BJ (cell line): ENCODE measurements around the gene SIGLEC6. TPM values are rescaled to one million over a fixed set of nuclear protein-coding genes. Genes with fewer than 3 reads are reported as not detected.

Experiments
- CTCF ChIA-PET: fragments of 350-600 bp; formaldehyde crosslinking; extraction: SDS; loops from one replicate; lab custom pipeline; 2021; ENCODE audit warnings: antibody characterized with exemption, inconsistent platforms; lab: Yijun Ruan, JAX
- POLR2A ChIA-PET: fragments of 300-600 bp; sonication (Branson Sonifier 250); formaldehyde crosslinking; extraction: SDS; loops from one replicate; lab custom pipeline; 2021; ENCODE audit warnings: antibody characterized with exemption; lab: Charles Lee
- DNase-seq: peaks from one replicate; pipeline ENCODE4 v3.0.0-alpha.2; 2011; ENCODE audit warnings: low read depth
- H3K27me3 ChIP-seq: 2 replicates; pipeline ENCODE4 v1.6.0; 2011; ENCODE audit warnings: low read length; ENCODE audit not compliant: control insufficient read depth, insufficient read depth
- H3K36me3 ChIP-seq: 2 replicates; pipeline ENCODE4 v1.5.1; 2011; ENCODE audit warnings: low read length; ENCODE audit not compliant: control insufficient read depth, insufficient read depth
- H3K4me3 ChIP-seq: 2 replicates; pipeline ENCODE4 v1.5.1; 2011; ENCODE audit warnings: low read depth, mild to moderate bottlenecking, control low read depth, low read length
- polyA plus RNA-seq: library from polyadenylated mRNA; depleted of rRNA; stranded (reverse); fragments of >200 nt; gene quantifications from 2 replicates; pipeline ENCODE4 v1.2.3, GENCODE V29; 2011
- TF ChIP-seq, protein P1 (sequence below): IDR thresholded peaks from 2 replicates; pipeline ENCODE4 v1.5.1; 2011; ENCODE audit warnings: low read depth, mild to moderate bottlenecking, control low read depth, inconsistent platforms, low read length, moderate library complexity; ENCODE audit not compliant: insufficient read depth

Gene SIGLEC6
- polyA plus RNA-seq, 1 experiment = not detected

DNA sequence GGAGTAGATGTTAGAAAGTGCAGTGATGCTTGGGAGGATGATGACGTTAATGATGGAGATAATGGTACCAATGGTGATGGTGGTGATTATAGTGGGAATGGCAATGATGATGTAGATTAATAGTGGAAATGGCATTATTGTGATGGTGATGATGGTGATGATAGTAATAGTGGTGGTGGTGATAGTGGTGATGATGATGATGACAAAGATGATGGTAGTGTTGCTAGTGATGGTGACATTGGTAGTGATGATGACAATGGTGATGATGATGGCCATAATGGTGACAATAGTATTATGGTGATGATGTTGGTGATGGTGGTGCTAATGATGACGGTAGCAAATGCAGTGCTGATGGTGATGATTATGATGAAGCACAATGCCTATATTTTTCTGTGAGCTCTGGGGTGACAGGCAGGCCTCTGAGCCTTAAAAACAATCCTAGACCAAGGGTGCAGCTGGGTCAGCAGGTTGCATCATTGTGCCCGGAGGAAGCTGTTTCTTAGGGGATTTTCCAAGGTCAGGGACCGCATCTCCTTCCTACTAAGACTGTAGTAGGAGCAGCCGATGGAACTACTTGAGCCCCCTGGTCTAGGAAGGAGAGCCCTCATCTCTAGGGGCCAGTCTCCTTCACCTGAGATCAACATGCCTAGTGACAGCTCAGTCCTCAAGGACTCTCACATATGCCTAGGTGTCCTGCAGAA, 45.4 kb downstream of the SIGLEC6 start:
- CTCF ChIA-PET = interaction anchor here (1.2 kb wide), 1 partner anchor 13 kb away, joined by 3 read pairs; no protein-coding TSS in a partner anchor
- TF ChIP-seq, protein P1, sequence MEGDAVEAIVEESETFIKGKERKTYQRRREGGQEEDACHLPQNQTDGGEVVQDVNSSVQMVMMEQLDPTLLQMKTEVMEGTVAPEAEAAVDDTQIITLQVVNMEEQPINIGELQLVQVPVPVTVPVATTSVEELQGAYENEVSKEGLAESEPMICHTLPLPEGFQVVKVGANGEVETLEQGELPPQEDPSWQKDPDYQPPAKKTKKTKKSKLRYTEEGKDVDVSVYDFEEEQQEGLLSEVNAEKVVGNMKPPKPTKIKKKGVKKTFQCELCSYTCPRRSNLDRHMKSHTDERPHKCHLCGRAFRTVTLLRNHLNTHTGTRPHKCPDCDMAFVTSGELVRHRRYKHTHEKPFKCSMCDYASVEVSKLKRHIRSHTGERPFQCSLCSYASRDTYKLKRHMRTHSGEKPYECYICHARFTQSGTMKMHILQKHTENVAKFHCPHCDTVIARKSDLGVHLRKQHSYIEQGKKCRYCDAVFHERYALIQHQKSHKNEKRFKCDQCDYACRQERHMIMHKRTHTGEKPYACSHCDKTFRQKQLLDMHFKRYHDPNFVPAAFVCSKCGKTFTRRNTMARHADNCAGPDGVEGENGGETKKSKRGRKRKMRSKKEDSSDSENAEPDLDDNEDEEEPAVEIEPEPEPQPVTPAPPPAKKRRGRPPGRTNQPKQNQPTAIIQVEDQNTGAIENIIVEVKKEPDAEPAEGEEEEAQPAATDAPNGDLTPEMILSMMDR = no peak
- Histone ChIP-seq H3K36me3 (no peaks in the 10 kb centered on the region), H3K27me3 (no peaks in the 10 kb centered on the region), H3K4me3 (no peak overlapping the region)
- POLR2A ChIA-PET = no interaction called here
- no peak for DNase-seq

GRCh38 chr19:51480590-51480989, 50.9 kb downstream of the SIGLEC6 start:
- no peak for DNase-seq
- Histone ChIP-seq H3K4me3 (no peak overlapping the region), H3K36me3 (no peaks in the 10 kb centered on the region), H3K27me3 (no peaks in the 10 kb centered on the region)
- TF ChIP-seq, protein P1 = no peak
- ChIA-PET POLR2A (no interaction called here), CTCF (no interaction called here)

GRCh38 chr19:51479531-51480331, 51.7 kb downstream of the SIGLEC6 start:
- TF ChIP-seq, protein P1 = no peak
- ChIA-PET CTCF (no interaction called here), POLR2A (no interaction called here)
- Histone ChIP-seq H3K36me3 (no peaks in the 10 kb centered on the region), H3K4me3 (no peak overlapping the region), H3K27me3 (no peaks in the 10 kb centered on the region)
- no peak for DNase-seq

DNA sequence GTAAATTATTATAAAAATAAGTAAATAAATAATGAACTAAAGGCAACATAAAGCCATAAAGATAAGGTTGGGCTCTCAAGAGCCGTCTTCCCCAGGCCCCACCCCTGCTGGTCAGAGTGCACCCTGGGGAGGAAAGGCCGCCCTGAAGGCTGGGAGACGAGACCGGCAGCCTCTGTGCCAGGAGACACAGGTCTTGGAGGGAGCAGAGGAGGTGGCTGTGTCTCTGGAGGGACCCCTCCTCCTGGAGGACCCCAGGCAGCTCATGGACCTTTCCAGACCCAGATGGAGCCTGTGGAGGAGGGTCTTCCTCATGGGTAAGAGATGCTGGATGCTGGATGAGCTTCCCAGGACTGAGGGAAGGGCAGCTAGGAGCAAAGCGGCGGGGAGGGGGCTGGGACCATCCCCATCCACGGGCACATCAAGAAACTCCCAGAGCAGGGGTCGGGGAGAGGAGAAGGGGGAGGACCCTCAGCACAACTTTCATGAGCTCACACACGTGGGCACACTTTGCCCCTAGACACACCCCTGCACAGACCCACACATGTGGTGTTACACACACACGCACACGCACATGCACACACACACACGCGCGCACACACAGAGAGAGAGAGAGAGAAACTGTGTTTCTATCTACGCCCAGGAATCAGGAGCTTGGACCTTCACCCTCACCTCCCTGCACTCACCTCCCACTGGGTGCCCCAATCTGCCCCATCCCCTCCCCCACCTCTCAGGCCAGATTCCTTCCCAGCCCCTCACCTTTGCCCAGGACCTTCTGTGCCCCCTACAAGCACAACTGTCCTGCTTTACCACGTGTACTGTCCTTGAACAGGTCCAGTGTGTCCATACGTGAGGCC, 52.9 kb downstream of the SIGLEC6 start, which contains the start of gene CEACAM18:
CEACAM18 (plus strand) TSS at position 159 of the 854 bp plus-strand sequence.
- TF ChIP-seq, protein P1 = no peak
- Histone ChIP-seq H3K4me3 (no peak within 1 kb of the TSS), H3K36me3 (no peaks in the 10 kb centered on the region), H3K27me3 (no peaks in the 10 kb centered on the region)
- ChIA-PET CTCF (no interaction called here), POLR2A (no interaction called here)
- DNase-seq = no peak

- CTCF ChIA-PET = no interaction called here
These were observed 54.1 kb downstream of the SIGLEC6 start for GRCh38 chr19:51477344-51477743.

More at GRCh38 chr19:51477344-51477743, 54.1 kb downstream of the SIGLEC6 start:
- DNase-seq = no peak
- no peaks in the 10 kb centered on the region for H3K36me3 ChIP-seq
- POLR2A ChIA-PET = no interaction called here
- H3K4me3 ChIP-seq = no peak overlapping the region
- H3K27me3 ChIP-seq = no peaks in the 10 kb centered on the region
- TF ChIP-seq, protein P1 = no peak
